OCI-LY7 (cell line): ENCODE measurements around the gene ARAP1.

ENCODE experiments used
- EZH2phosphoT487 ChIP-seq: fragments of 200-600 bp; sonication (generic); IDR thresholded peaks from 2 replicates; pipeline ENCODE4 v1.6.1; 2018; ENCODE audit warnings: low read depth, borderline replicate concordance, mild to moderate bottlenecking, mixed run types, antibody characterized with exemption, low read length, moderate library complexity, mixed read lengths
- TF ChIP-seq, protein P1 (sequence below): fragments of 200-600 bp; sonication (generic); conservative IDR thresholded peaks from 2 replicates; pipeline ENCODE4 v1.5.1; 2014; ENCODE audit warnings: mild to moderate bottlenecking, antibody characterized with exemption, low read length, moderate library complexity, mixed read lengths

DNA sequence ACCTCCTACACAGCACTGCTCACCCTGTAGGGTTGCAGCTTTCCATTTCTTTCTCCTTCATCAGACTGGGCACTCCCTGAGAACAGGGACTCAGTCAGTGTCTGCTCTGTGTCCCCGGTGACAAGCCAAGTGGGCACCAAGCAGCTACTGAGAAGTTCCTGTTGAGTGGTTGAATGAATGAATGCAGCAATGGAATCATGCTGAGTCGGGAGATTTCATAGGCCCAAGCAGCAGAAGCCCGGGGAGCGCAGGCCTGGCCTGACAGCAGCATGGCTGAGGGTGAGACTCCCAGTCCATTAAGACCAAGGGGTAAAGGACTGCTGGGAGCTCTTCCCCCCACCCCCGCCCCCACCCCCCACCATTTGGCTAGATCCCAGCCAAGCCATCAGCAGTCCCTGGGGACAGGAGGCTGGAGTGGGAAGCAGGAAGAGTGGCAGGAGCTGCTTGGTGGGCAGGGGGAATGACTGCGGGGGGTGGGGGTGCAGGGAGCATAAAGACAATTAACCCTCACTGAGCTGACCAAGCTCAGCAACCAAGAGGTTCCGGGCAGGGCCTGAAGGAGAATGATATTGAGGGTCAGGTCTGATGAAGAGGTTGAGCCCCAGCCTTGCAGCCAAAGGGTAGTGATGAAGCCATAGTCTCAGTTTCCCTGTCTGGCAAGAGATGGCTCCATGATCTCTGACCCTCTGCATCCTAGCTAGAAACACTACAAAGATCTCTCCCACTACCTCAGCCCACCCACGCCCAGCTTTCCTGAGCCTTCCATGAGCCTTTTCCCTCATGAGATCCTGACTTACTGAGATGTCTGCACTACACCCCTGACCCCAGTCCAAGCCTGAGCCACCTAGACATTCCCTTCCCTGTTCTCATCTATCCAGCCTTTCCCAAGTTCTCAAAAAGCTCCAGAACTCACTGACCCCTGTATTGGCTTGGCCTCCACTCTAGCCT, 80.8 kb downstream of the ARAP1 start:
- TF ChIP-seq, protein P1, sequence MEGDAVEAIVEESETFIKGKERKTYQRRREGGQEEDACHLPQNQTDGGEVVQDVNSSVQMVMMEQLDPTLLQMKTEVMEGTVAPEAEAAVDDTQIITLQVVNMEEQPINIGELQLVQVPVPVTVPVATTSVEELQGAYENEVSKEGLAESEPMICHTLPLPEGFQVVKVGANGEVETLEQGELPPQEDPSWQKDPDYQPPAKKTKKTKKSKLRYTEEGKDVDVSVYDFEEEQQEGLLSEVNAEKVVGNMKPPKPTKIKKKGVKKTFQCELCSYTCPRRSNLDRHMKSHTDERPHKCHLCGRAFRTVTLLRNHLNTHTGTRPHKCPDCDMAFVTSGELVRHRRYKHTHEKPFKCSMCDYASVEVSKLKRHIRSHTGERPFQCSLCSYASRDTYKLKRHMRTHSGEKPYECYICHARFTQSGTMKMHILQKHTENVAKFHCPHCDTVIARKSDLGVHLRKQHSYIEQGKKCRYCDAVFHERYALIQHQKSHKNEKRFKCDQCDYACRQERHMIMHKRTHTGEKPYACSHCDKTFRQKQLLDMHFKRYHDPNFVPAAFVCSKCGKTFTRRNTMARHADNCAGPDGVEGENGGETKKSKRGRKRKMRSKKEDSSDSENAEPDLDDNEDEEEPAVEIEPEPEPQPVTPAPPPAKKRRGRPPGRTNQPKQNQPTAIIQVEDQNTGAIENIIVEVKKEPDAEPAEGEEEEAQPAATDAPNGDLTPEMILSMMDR = no peak
- TF ChIP-seq EZH2phosphoT487 = no peak
